Activated naive CD4-positive, alpha-beta T cell treated with anti-CD3 and anti-CD28 coated beads, Interleukin-2, amount 50 U/mL, for 72 hours (primary cell): Measurements from ENCODE around the gene SLC25A51. TPM values are rescaled to one million over a fixed set of nuclear protein-coding genes. Genes with fewer than 3 reads are reported as not detected.
"Not testable (repeated sequence)": the region's sequence is repeated elsewhere in the genome, so short reads cannot be mapped to it uniquely, and the experiment has no call there.

ENCODE experiments used
- ATAC-seq, 2 donors: fragments of 150-1000 bp; cut with Tn5 transposase; 2 replicates each; pipeline ENCODE4 v1.10.0; 2021; ENCODE audit warnings: mild to moderate bottlenecking in 2 of 2, moderate library complexity in 2 of 2
- DNase-seq, 2 donors: peaks; one replicate each; pipeline ENCODE4 v3.0.0; 2021 to 2022; ENCODE audit warnings: low spot score in 2 of 2
- H3K27ac Mint-ChIP-seq, 2 donors: one replicate each; pipeline ENCODE4 v1.8.0; 2022; ENCODE audit warnings: mild to moderate bottlenecking in 2 of 2, mixed read lengths in 2 of 2
- H3K36me3 Mint-ChIP-seq, 2 donors: one replicate each; pipeline ENCODE4 v1.8.0; 2022; ENCODE audit warnings: mixed read lengths in 2 of 2
- H3K9me3 Mint-ChIP-seq, 2 donors: one replicate each; pipeline ENCODE4 v1.8.0; 2022; ENCODE audit warnings: mixed read lengths in 2 of 2
- total RNA-seq, 2 donors: library from RNA; stranded (reverse); gene quantifications; one replicate each; pipeline ENCODE4 v1.2.3, GENCODE V29; 2022

Gene SLC25A51
- total RNA-seq, 2 donors from 2014 or later: 20.2 to 24.5 TPM

DNA sequence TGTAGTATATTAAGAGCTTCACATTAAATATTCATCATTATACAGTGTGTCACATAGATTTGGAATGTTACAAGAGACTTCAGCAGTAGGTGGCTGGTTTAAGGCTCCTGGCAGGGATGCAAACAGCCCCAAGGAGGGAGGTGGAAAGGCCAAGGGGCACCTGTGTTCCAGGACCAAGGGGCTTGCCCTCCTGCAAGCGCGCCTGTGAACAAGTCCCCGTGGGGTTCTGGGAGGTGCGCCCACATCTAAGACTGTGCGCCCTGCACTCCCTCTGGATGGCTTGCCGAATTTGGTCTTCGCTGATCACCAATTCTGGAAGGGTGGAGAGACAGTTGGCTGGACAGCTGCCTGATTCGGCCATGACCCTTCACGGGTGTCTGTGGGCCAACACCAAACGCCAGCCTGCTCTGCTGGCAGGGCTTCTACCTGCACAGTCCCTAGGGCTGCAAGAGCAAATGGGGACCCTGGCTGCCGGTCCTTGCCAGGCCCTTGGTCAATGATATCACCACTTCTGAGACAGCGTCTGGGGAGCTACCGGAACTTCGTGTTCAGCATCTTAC, 12.1 kb upstream of the SLC25A51 start:
- no peak for ATAC-seq
- H3K9me3 Mint-ChIP-seq: no peaks in the 10 kb centered on the region
- DNase-seq: no peak

GRCh38 chr9:37914701-37915358, 10.9 kb upstream of the SLC25A51 start:
- peak in 1 of 2 donors; percentile 31 for DNase-seq
- ATAC-seq: no peak
- Mint-ChIP-seq H3K27ac (no peak overlapping the region), H3K9me3 (no peaks in the 10 kb centered on the region), H3K36me3 (no peaks in the 10 kb centered on the region)

More for the DNA sequence above, 12.1 kb upstream of the SLC25A51 start:
- Mint-ChIP-seq H3K27ac (no peak overlapping the region), H3K36me3 (no peaks in the 10 kb centered on the region)

DNA sequence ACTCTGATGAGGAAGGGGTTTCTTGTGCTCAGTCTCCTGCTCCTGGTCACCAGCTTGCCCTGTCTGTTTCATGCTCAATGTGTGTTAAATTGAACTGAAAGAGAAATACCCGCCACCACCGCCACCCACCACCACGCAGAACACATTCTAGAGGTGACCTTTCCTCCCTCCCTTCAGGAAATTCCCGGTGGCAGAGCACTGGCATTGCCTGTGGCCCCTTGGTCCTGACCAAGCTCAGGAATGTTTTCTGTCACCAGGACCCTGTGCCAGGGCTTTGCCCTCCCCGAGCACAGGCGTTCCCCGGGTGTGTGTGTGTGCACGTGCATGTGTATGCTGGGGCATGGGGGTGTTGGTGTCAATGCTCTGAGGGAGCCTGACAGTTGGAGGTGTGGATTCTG, 10.2 kb upstream of the SLC25A51 start:
- Mint-ChIP-seq H3K36me3 (no peaks in the 10 kb centered on the region), H3K27ac (no peak overlapping the region), H3K9me3 (no peaks in the 10 kb centered on the region)
- ATAC-seq (no peak), DNase-seq (no peak)

DNA sequence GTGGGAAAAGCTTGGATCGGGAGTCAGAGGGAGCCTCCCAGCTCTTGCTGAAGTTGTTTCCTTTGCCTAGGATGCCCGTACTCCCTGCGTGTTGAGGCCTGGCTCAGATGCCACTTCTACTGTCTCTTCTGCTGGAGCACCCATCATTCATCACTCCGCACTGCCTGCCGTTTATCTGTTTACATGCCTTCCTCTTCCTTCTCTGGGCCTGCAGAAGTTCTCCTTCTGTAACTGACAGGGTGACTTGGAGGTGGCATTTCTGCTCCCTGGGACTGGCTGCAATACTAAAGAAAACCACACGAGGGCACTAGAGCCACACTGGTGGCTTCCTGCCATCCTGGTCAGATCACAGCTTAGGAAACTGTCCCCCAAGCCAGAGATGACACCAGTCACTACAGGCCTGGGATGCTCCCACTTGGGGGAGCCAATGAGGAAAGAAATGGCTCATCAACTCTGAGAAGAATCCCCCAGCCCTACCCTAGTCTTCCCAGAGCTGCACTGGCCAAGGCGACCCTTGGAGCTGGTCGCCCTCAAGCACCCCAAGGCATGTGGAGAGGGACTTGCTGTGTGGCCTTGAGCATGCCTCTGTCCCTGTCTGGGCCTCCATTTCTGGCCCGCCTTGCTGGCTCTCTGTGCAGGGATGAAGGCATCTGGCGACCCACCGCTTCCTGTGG, 9.7 kb upstream of the SLC25A51 start:
- no peaks in the 10 kb centered on the region for H3K9me3 Mint-ChIP-seq
- H3K36me3 Mint-ChIP-seq: no peaks in the 10 kb centered on the region
- no peak overlapping the region for H3K27ac Mint-ChIP-seq
- DNase-seq: peak; percentile 76 to 88
- peak; percentile 89 for ATAC-seq

- peak in 1 of 2 donors; percentile 41 for DNase-seq
- no peaks in the 10 kb centered on the region for H3K36me3 Mint-ChIP-seq
- no peaks in the 10 kb centered on the region for H3K9me3 Mint-ChIP-seq
- ATAC-seq: no peak
- H3K27ac Mint-ChIP-seq: no peak overlapping the region
These were observed 7.3 kb upstream of the SLC25A51 start for GRCh38 chr9:37911271-37911681.

DNA sequence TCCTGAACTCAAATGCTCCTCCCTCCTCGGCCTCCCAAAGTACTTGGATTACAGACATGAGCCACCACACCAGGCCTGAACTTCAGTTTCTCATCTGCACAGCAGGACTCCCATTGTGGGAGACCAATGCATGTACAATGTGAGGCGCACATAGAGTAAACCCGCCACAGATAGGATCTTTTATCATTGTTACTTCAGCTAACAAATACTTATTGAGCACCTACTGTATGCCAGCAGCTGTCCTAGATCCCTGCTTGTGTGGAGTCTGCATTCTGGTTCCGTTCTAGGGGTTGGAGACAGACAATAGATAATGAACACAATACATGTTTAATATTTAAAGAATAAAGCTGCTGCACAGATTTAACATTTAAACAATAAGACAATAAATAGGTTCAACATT, 6.3 kb upstream of the SLC25A51 start:
- DNase-seq: peak in 1 of 2 donors; percentile 26
- H3K9me3 Mint-ChIP-seq: no peaks in the 10 kb centered on the region
- no peaks in the 10 kb centered on the region for H3K36me3 Mint-ChIP-seq
- no peak for ATAC-seq
- no peak overlapping the region for H3K27ac Mint-ChIP-seq

DNA sequence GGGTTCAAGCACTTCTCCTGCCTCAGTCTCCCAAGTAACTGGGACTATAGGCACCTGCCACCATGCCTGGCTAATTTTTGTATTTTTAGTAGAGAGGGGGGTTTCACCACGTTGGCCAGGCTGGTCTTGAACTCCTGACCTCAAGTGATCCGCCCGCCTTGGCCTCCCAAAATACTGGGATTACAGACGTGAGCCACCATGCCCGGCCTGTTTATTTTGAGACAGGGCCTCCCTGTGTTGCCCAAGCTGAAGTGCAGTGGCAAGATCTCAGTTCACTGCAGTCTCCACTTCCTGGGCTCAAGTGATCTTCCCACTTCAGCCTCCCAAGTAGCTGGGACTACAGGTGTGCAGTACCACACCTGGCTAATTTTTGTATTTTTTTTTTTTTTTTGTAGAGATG, 5.9 kb upstream of the SLC25A51 start:
- not testable (repeated sequence) for H3K9me3 Mint-ChIP-seq, H3K27ac Mint-ChIP-seq, ATAC-seq, H3K36me3 Mint-ChIP-seq
- DNase-seq: peak in 1 of 2 donors; percentile 35

DNA sequence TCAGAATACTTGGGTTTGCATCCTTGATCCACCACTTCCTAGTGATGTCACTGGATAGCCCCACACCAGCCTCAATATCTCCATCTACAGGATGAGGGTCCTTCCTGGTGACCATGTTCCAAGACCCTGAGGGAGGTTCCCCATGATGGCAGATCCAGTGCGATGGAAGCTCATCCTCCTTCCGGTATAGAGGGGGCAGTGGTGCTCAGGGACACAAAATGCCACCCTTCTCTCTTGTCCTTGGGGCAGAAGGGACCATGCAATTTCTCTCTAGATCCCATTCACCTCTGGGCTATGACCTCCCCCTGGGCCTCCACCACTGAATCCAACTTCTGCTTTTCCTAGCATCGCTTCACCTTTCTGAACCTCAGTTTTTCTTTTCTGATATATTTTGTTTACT, 5.4 kb upstream of the SLC25A51 start:
- no peak overlapping the region for H3K27ac Mint-ChIP-seq
- ATAC-seq (no peak), DNase-seq (peak in 1 of 2 donors; percentile 23)
- no peaks in the 10 kb centered on the region for H3K9me3 Mint-ChIP-seq
- peaks cover 4 to 7% of the 10 kb centered on the region in 2 donors for H3K36me3 Mint-ChIP-seq

GRCh38 chr9:37908698-37909186, 4.8 kb upstream of the SLC25A51 start:
- Mint-ChIP-seq H3K9me3 (no peaks in the 10 kb centered on the region), H3K27ac (no peak overlapping the region), H3K36me3 (peaks cover 5 to 7% of the 10 kb centered on the region in 2 donors)
- no peak for ATAC-seq
- DNase-seq: peak in 1 of 2 donors; percentile 21

DNA sequence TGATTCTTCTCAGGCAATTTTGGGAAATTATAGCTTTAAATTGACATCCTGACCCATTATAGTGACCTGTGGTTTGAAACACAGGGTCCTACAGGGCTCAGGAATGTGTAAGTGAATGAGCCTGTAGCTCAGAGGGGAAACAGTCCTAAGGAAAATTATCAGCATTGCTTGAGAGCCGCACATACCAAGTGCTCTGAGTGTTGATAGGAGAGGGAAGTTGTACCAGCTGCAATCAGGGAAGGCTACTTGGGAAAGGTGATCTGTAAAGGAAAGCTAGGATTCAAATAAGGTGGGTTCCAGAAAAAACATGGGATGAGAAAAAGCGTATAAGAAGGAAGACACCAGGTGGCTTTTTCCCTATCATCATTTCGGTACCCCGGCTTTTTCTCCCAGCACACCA, 4.4 kb upstream of the SLC25A51 start:
- ATAC-seq (no peak), DNase-seq (no peak)
- peaks cover 5 to 7% of the 10 kb centered on the region in 2 donors for H3K36me3 Mint-ChIP-seq
- H3K9me3 Mint-ChIP-seq: no peaks in the 10 kb centered on the region
- H3K27ac Mint-ChIP-seq: no peak overlapping the region

- Mint-ChIP-seq H3K36me3 (peaks cover 5 to 7% of the 10 kb centered on the region in 2 donors), H3K9me3 (no peaks in the 10 kb centered on the region), H3K27ac (no peak overlapping the region)
- DNase-seq: peak in 1 of 2 donors; percentile 50
- ATAC-seq: no peak
These were observed 2.6 kb upstream of the SLC25A51 start for GRCh38 chr9:37906312-37907239.

- Mint-ChIP-seq H3K9me3 (no peaks in the 10 kb centered on the region), H3K27ac (no peak overlapping the region), H3K36me3 (peaks cover 5 to 7% of the 10 kb centered on the region in 2 donors)
- ATAC-seq: no peak
- no peak for DNase-seq
These were observed 1.8 kb upstream of the SLC25A51 start for GRCh38 chr9:37905776-37906175.

- no peak for ATAC-seq
- Mint-ChIP-seq H3K9me3 (no peaks in the 10 kb centered on the region), H3K36me3 (peaks cover 5 to 7% of the 10 kb centered on the region in 2 donors), H3K27ac (peak overlapping the region in 1 of 2 donors; percentile 97)
- DNase-seq: no peak
These were observed 1.2 kb upstream of the SLC25A51 start for GRCh38 chr9:37905131-37905505.

DNA sequence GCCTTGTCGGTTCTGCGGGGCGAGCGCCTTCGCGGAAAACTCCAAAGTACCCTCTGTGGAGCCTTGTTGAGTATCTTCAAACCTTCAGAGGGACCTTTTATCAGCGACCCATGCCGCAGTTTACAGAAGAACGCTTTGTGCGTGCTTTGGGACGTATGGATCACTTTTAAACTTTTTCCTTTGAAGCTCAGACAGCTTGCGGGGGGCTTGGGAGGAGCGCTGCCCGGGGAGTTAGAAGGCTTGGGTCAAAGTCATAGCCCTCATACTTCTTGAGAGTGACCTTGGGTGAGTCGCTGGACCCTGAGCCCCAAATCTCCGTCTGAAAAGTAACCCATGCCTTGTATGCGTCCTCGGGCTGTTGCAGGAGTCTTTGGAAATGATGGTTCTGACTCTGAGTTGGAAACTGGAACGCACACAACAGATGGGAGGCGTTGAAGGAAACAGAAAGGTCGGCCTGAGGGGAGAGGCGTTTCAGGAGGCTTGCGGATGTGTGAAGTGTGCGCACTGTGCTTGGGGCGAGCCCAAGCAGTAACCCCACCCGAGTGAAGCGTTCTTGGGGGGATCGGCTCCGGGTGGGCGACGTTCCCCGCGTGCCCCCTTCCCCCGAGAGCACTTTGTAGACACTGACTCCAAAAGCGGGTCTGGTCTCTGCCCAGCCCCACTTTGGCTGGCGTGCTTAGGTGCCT, 661 bp upstream of the SLC25A51 start:
- Mint-ChIP-seq H3K36me3 (peaks cover 5 to 7% of the 10 kb centered on the region in 2 donors), H3K9me3 (no peaks in the 10 kb centered on the region), H3K27ac (peak overlapping the region; percentile 93 to 97)
- ATAC-seq (no peak), DNase-seq (no peak)

- peaks cover 5 to 7% of the 10 kb centered on the region in 2 donors for H3K36me3 Mint-ChIP-seq
- DNase-seq (no peak), ATAC-seq (peak; percentile 7 to 16)
- peak overlapping the region; percentile 85 to 97 for H3K27ac Mint-ChIP-seq
- no peaks in the 10 kb centered on the region for H3K9me3 Mint-ChIP-seq
These were observed 906 bp downstream of the SLC25A51 start for GRCh38 chr9:37902796-37903646.
